ENCODE data around the gene SEC14L2. TPM values are rescaled to one million over a fixed set of nuclear protein-coding genes. Genes with fewer than 3 reads are reported as not detected.

Gene SEC14L2
- total RNA-seq, 3 donors from 2014 or later = 5.3 to 45.7 (median 29.5) TPM

- Histone ChIP-seq H3K4me1 (no peaks in the 10 kb centered on the region), H3K27me3 (no peaks in the 10 kb centered on the region), H3K4me3 (no peak overlapping the region), H3K9me3 (no peaks in the 10 kb centered on the region), H3K36me3 (no peaks in the 10 kb centered on the region), H3K27ac (no peak overlapping the region)
- intact Hi-C loops (cut with DNase I; ENCODE audit: low total_unique reads) = no loop called here
- no peak for DNase-seq (ENCODE audit: low spot score in 2 of 2)
- no peak for TF ChIP-seq POLR2A (IDR thresholded peaks at IDR 0.05)
- TF ChIP-seq CTCF (IDR thresholded peaks at IDR 0.05) = no peak
- no peak for TF ChIP-seq POLR2AphosphoS5 (IDR thresholded peaks at IDR 0.05)
Observed at GRCh38 chr22:30452861-30453260, 56.0 kb downstream of the SEC14L2 start.

- no peak for TF ChIP-seq CTCF (IDR thresholded peaks at IDR 0.05)
- no peak for TF ChIP-seq POLR2AphosphoS5 (IDR thresholded peaks at IDR 0.05)
- no peak for TF ChIP-seq POLR2A (IDR thresholded peaks at IDR 0.05)
- Histone ChIP-seq H3K27me3 (no peaks in the 10 kb centered on the region), H3K36me3 (no peaks in the 10 kb centered on the region), H3K9me3 (no peaks in the 10 kb centered on the region), H3K4me1 (no peaks in the 10 kb centered on the region), H3K27ac (no peak overlapping the region), H3K4me3 (no peak overlapping the region)
- no peak for DNase-seq (ENCODE audit: low spot score in 2 of 2)
- intact Hi-C loops (cut with DNase I; ENCODE audit: low total_unique reads) = no loop called here
Observed at GRCh38 chr22:30453731-30454510, 57.1 kb downstream of the SEC14L2 start.

- no peaks in the 10 kb centered on the region for H3K36me3 ChIP-seq
- no peaks in the 10 kb centered on the region for H3K4me1 ChIP-seq
- intact Hi-C loops (cut with DNase I; ENCODE audit: low total_unique reads) = no loop called here
- TF ChIP-seq POLR2AphosphoS5 (IDR thresholded peaks at IDR 0.05) = no peak
- no peak overlapping the region for H3K27ac ChIP-seq
- no peaks in the 10 kb centered on the region for H3K9me3 ChIP-seq
- H3K4me3 ChIP-seq = no peak overlapping the region
- H3K27me3 ChIP-seq = no peaks in the 10 kb centered on the region
- no peak for DNase-seq (ENCODE audit: low spot score in 2 of 2)
Observed at GRCh38 chr22:30455075-30455840, 58.4 kb downstream of the SEC14L2 start.

- Histone ChIP-seq H3K4me1 (no peaks in the 10 kb centered on the region), H3K9me3 (no peaks in the 10 kb centered on the region), H3K4me3 (no peak overlapping the region), H3K36me3 (no peaks in the 10 kb centered on the region), H3K27ac (no peak overlapping the region), H3K27me3 (no peaks in the 10 kb centered on the region)
- no peak for DNase-seq (ENCODE audit: low spot score in 2 of 2)
- intact Hi-C loops (cut with DNase I; ENCODE audit: low total_unique reads) = no loop called here
- TF ChIP-seq CTCF (IDR thresholded peaks at IDR 0.05) = no peak
- TF ChIP-seq POLR2A (IDR thresholded peaks at IDR 0.05) = no peak
- TF ChIP-seq POLR2AphosphoS5 (IDR thresholded peaks at IDR 0.05) = no peak
Observed at GRCh38 chr22:30457981-30458380, 61.2 kb downstream of the SEC14L2 start.

GRCh38 chr22:30459181-30460052 is 62.6 kb downstream of the SEC14L2 start:
- TF ChIP-seq POLR2AphosphoS5 (IDR thresholded peaks at IDR 0.05) (no peak), CTCF (IDR thresholded peaks at IDR 0.05) (no peak), POLR2A (IDR thresholded peaks at IDR 0.05) (no peak)
- Histone ChIP-seq H3K4me1 (no peaks in the 10 kb centered on the region), H3K27me3 (no peaks in the 10 kb centered on the region), H3K36me3 (no peaks in the 10 kb centered on the region), H3K27ac (no peak overlapping the region), H3K4me3 (no peak overlapping the region), H3K9me3 (no peaks in the 10 kb centered on the region)
- no peak for DNase-seq (ENCODE audit: low spot score in 2 of 2)
- intact Hi-C loops (cut with DNase I; ENCODE audit: low total_unique reads) = no loop called here
